ENCODE measurements around the gene BSN. TPM values are rescaled to one million over a fixed set of nuclear protein-coding genes. Genes with fewer than 3 reads are reported as not detected.

BSN gene
- total RNA-seq, 1 donor from 2014 or later = 0.77 TPM

DNA sequence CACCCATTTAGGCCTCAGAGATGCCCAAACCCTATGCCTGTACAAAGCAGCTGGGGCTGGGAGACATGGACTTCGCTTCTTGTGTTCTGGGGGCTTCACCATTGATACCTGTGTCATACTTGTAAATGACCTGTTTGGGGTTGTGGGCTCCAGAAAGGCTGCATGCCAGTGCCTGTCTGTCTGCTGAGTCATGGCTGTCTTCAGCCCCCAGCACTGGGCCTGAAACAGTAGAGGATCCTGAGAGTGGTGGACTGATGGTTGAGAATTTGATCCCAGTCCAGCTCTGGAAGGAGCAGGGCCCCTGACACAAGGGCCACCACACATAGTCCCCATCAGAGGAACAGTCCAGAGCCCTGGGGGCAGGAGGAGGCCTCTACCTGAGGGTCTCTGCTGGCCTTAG, 95.3 kb downstream of the BSN start:
- no peak overlapping the region for H3K4me3 Mint-ChIP-seq (ENCODE audit: unreplicated experiment)
- TF ChIP-seq, protein P1, sequence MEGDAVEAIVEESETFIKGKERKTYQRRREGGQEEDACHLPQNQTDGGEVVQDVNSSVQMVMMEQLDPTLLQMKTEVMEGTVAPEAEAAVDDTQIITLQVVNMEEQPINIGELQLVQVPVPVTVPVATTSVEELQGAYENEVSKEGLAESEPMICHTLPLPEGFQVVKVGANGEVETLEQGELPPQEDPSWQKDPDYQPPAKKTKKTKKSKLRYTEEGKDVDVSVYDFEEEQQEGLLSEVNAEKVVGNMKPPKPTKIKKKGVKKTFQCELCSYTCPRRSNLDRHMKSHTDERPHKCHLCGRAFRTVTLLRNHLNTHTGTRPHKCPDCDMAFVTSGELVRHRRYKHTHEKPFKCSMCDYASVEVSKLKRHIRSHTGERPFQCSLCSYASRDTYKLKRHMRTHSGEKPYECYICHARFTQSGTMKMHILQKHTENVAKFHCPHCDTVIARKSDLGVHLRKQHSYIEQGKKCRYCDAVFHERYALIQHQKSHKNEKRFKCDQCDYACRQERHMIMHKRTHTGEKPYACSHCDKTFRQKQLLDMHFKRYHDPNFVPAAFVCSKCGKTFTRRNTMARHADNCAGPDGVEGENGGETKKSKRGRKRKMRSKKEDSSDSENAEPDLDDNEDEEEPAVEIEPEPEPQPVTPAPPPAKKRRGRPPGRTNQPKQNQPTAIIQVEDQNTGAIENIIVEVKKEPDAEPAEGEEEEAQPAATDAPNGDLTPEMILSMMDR (IDR thresholded peaks at IDR 0.05) = no peak
- H3K9me3 Mint-ChIP-seq (ENCODE audit: low read depth) = no peaks in the 10 kb centered on the region
- H3K36me3 Mint-ChIP-seq (ENCODE audit: low read depth) = peaks cover 3% of the 10 kb centered on the region
- no peak for DNase-seq (ENCODE audit: low spot score)
- H3K27ac Mint-ChIP-seq (ENCODE audit: unreplicated experiment) = no peak overlapping the region
- H3K4me1 Mint-ChIP-seq (ENCODE audit: low read depth) = peaks cover 14% of the 10 kb centered on the region
- H3K27me3 Mint-ChIP-seq (ENCODE audit: low read depth) = peaks cover 3% of the 10 kb centered on the region

DNA sequence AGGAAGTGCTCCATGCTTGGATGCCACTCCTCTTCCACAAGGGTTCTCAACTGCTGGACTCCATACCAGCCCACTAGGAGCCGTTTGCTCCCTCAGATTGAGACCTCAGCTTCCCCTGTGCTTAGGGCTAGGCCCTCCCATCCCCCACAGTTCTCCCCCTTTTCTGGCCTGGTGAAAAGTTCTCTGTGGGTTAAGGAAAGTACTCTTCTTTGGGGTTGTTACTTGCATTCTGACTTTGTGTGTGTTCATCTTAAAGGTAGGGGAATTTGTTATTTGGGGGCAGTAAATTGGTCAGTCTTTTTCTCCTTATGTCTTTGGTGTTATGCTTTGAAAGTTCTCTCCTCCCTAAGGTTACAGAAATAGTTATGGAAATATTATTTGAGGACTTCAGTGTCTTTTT, 95.9 kb downstream of the BSN start:
- TF ChIP-seq, protein P1 (IDR thresholded peaks at IDR 0.05) = no peak
- H3K36me3 Mint-ChIP-seq (ENCODE audit: low read depth) = peaks cover 3% of the 10 kb centered on the region
- H3K9me3 Mint-ChIP-seq (ENCODE audit: low read depth) = no peaks in the 10 kb centered on the region
- no peak for DNase-seq (ENCODE audit: low spot score)
- no peak overlapping the region for H3K27ac Mint-ChIP-seq (ENCODE audit: unreplicated experiment)
- H3K4me3 Mint-ChIP-seq (ENCODE audit: unreplicated experiment) = no peak overlapping the region
- H3K4me1 Mint-ChIP-seq (ENCODE audit: low read depth) = peaks cover 14% of the 10 kb centered on the region
- peaks cover 3% of the 10 kb centered on the region for H3K27me3 Mint-ChIP-seq (ENCODE audit: low read depth)

DNA sequence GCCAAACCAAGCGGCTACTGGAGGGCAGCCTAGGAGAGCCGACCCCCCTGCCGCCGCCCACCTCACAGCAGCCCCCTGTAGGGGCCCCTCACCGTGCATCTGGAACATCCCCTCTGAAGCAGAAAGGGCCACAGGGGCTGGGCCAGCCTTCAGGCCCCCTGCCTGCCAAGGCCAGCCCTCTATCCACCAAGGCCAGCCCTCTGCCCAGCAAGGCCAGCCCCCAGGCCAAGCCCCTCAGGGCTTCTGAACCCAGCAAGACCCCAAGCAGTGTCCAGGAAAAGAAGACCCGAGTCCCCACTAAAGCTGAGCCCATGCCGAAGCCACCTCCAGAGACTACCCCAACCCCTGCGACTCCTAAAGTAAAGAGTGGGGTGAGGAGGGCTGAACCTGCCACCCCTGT, 96.4 kb downstream of the BSN start:
- TF ChIP-seq, protein P1 (IDR thresholded peaks at IDR 0.05) = no peak
- Mint-ChIP-seq H3K27me3 (ENCODE audit: low read depth) (no peaks in the 10 kb centered on the region), H3K4me3 (ENCODE audit: unreplicated experiment) (no peak overlapping the region), H3K27ac (ENCODE audit: unreplicated experiment) (no peak overlapping the region), H3K36me3 (ENCODE audit: low read depth) (peaks cover 1% of the 10 kb centered on the region), H3K9me3 (ENCODE audit: low read depth) (no peaks in the 10 kb centered on the region), H3K4me1 (ENCODE audit: low read depth) (peaks cover 14% of the 10 kb centered on the region)
- no peak for DNase-seq (ENCODE audit: low spot score)

DNA sequence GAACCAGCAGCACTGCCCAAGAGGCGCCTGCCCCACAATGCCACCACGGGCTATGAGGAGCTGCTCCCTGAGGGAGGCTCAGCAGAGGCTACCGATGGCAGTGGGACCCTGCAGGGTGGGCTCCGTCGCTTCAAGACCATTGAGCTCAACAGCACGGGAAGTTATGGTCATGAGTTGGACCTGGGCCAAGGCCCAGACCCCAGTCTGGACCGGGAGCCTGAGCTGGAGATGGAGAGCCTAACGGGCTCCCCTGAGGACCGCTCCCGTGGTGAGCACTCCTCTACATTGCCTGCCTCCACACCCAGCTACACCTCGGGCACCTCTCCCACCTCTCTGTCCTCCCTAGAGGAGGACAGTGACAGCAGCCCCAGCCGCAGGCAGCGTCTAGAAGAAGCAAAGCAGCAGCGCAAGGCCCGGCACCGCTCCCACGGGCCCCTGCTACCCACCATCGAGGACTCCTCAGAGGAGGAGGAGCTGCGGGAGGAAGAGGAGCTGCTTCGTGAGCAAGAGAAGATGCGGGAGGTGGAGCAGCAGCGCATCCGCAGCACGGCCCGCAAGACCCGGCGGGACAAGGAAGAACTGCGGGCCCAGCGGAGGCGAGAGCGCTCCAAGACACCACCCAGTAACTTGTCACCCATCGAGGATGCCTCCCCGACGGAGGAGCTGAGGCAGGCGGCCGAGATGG, 98.1 kb downstream of the BSN start:
- peaks cover 1% of the 10 kb centered on the region for H3K36me3 Mint-ChIP-seq (ENCODE audit: low read depth)
- H3K27ac Mint-ChIP-seq (ENCODE audit: unreplicated experiment) = no peak overlapping the region
- H3K4me1 Mint-ChIP-seq (ENCODE audit: low read depth) = peaks cover 11% of the 10 kb centered on the region
- no peak for DNase-seq (ENCODE audit: low spot score)
- no peak overlapping the region for H3K4me3 Mint-ChIP-seq (ENCODE audit: unreplicated experiment)
- no peaks in the 10 kb centered on the region for H3K9me3 Mint-ChIP-seq (ENCODE audit: low read depth)
- no peaks in the 10 kb centered on the region for H3K27me3 Mint-ChIP-seq (ENCODE audit: low read depth)
- TF ChIP-seq, protein P1 (IDR thresholded peaks at IDR 0.05) = no peak

DNA sequence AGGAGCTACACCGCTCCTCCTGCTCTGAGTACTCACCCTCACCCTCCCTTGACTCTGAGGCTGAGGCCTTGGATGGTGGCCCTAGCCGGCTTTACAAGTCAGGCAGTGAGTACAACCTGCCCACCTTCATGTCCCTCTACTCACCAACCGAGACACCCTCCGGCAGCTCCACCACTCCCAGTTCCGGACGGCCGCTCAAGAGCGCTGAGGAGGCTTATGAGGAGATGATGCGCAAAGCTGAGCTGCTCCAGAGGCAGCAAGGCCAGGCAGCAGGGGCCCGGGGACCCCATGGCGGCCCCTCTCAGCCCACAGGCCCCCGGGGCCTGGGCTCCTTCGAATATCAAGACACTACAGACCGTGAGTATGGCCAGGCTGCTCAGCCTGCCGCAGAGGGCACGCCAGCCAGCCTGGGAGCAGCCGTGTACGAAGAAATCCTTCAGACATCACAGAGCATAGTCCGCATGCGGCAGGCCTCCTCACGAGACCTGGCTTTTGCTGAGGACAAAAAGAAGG, 98.7 kb downstream of the BSN start:
- Mint-ChIP-seq H3K4me1 (ENCODE audit: low read depth) (peaks cover 5% of the 10 kb centered on the region), H3K4me3 (ENCODE audit: unreplicated experiment) (no peak overlapping the region), H3K36me3 (ENCODE audit: low read depth) (peaks cover 1% of the 10 kb centered on the region), H3K9me3 (ENCODE audit: low read depth) (no peaks in the 10 kb centered on the region), H3K27ac (ENCODE audit: unreplicated experiment) (no peak overlapping the region), H3K27me3 (ENCODE audit: low read depth) (no peaks in the 10 kb centered on the region)
- no peak for DNase-seq (ENCODE audit: low spot score)
- TF ChIP-seq, protein P1 (IDR thresholded peaks at IDR 0.05) = no peak

All from chondrocyte (in vitro differentiated cells).